22Rv1 (cell line): ENCODE data around the gene SLC35G4.

Experiments used
- H3K27ac ChIP-seq: fragments of 450-650 bp; 2 replicates; pipeline ENCODE4 v1.5.1; 2017
- CTCF ChIP-seq: fragments of 450-650 bp; IDR thresholded peaks from 2 replicates; pipeline ENCODE4 v1.5.1; 2017; ENCODE audit warnings: mild to moderate bottlenecking
- ZFX ChIP-seq: fragments of 450-650 bp; IDR thresholded peaks from 2 replicates; pipeline ENCODE4 v1.6.1; 2017; ENCODE audit warnings: antibody characterized with exemption, borderline replicate concordance

The SLC35G4 gene

GRCh38 chr18:11649839-11650238 lies 40.4 kb downstream of the SLC35G4 start:
- TF ChIP-seq CTCF (no peak), ZFX (no peak)
- no peak overlapping the region for H3K27ac ChIP-seq

- TF ChIP-seq CTCF: no peak
- no peak for TF ChIP-seq ZFX
- H3K27ac ChIP-seq: no peak overlapping the region
These were observed 42.5 kb downstream of the SLC35G4 start for GRCh38 chr18:11651899-11652298.

GRCh38 chr18:11653521-11653920 lies 44.1 kb downstream of the SLC35G4 start:
- no peak overlapping the region for H3K27ac ChIP-seq
- no peak for TF ChIP-seq ZFX
- no peak for TF ChIP-seq CTCF

- TF ChIP-seq ZFX (no peak), CTCF (peak; percentile 84)
These were observed 45.6 kb downstream of the SLC35G4 start for GRCh38 chr18:11654736-11655605.

GRCh38 chr18:11655606-11655932 lies 46.2 kb downstream of the SLC35G4 start:
- H3K27ac ChIP-seq: no peak overlapping the region
- TF ChIP-seq ZFX (no peak), CTCF (peak; percentile 46)

More at GRCh38 chr18:11654736-11655605, 45.6 kb downstream of the SLC35G4 start:
- H3K27ac ChIP-seq: no peak overlapping the region

GRCh38 chr18:11657152-11657551 lies 47.8 kb downstream of the SLC35G4 start:
- TF ChIP-seq CTCF: no peak
- TF ChIP-seq ZFX: no peak
- H3K27ac ChIP-seq: no peak overlapping the region

GRCh38 chr18:11657554-11657953 lies 48.2 kb downstream of the SLC35G4 start:
- no peak overlapping the region for H3K27ac ChIP-seq
- TF ChIP-seq ZFX: no peak
- no peak for TF ChIP-seq CTCF
